ENCODE results near the gene GPSM1. TPM values are rescaled to one million over a fixed set of nuclear protein-coding genes. Genes with fewer than 3 reads are reported as not detected.

Gene GPSM1
- polyA plus RNA-seq, 1 of the 3 experiments (the other 2 are of a cell fraction) = 26.7 TPM

DNA sequence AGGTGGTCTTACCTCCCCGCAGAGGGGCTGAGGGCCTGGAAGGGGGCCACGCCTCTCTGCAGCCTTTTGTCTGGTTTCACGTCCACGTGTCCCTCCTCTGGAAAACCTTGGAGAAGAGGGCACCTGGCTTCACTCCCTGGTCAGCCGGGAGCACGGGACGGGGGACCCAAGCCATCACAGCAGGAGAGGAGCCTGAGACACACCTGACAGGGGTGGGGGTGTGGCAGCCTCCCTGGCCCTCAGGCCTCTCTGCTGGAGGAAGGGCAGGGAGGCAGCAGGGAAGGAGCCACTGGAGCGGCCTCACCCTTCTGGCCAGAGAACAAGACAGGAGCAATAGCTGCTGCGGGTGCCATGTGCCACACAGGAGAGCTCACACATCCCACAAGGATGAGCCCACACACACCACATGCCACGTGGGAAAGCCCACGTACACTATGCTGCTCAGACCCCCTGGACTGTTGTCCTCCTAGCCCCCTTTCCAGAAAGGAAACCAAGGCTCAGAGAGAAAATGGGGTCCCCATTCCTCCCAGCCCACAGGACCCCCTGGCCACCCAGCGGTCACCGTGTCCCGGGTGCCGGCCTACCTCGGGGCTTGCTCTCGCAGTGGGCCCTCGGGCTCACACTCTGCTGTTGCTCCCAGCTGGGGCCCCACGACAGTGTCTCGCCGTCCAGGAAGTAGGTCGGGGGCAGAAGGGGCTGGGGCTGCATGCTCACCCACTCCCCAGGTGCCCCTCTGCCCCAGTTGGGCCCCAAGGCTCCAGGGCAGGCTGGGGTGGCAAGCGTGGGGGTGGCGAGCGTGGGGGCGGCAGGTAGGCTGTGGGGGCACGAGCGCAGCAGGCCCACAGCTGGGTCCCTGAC, 41.6 kb upstream of the GPSM1 start:
- 49% methylated on average over 19 of the region's 28 CpGs for WGBS (ENCODE audit: low lambda C conversion rate)
- no peaks in the 10 kb centered on the region for H3K9me3 ChIP-seq
- ChIA-PET CTCF (interaction anchor here (0.7 to 4.4 kb wide), 9 partner anchors 9 to 153 kb away, joined by 3 to 51 read pairs (median 8); no protein-coding TSS in a partner anchor), POLR2A (no interaction called here)
- no peak overlapping the region for H3K4me3 ChIP-seq (ENCODE audit: low read depth in 2 of 2, low read length in 1 of 2)
- no peak overlapping the region for H3K4me2 ChIP-seq
- H3K9me2 ChIP-seq = no peaks in the 10 kb centered on the region
- H3K27ac ChIP-seq (ENCODE audit: low read depth in 2 of 2, low read length in 1 of 2) = no peak overlapping the region
- H3K79me2 ChIP-seq (ENCODE audit: insufficient read depth) = no peaks in the 10 kb centered on the region
- H3K36me3 ChIP-seq (replicated peaks in 1 of 2; ENCODE audit: control insufficient read depth in 1 of 2, insufficient read depth in 2 of 2, low read length in 1 of 2) = no peaks in the 10 kb centered on the region
- H4K20me1 ChIP-seq (ENCODE audit: insufficient read depth) = no peaks in the 10 kb centered on the region
- H3K27me3 ChIP-seq (ENCODE audit: insufficient read depth) = peaks cover 42% of the 10 kb centered on the region
- no peak for DNase-seq
- TF ChIP-seq, protein P1, sequence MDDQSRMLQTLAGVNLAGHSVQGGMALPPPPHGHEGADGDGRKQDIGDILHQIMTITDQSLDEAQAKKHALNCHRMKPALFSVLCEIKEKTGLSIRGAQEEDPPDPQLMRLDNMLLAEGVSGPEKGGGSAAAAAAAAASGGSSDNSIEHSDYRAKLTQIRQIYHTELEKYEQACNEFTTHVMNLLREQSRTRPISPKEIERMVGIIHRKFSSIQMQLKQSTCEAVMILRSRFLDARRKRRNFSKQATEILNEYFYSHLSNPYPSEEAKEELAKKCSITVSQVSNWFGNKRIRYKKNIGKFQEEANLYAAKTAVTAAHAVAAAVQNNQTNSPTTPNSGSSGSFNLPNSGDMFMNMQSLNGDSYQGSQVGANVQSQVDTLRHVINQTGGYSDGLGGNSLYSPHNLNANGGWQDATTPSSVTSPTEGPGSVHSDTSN (IDR thresholded peaks at IDR 0.05) = no peak
- TF ChIP-seq, protein P2, sequence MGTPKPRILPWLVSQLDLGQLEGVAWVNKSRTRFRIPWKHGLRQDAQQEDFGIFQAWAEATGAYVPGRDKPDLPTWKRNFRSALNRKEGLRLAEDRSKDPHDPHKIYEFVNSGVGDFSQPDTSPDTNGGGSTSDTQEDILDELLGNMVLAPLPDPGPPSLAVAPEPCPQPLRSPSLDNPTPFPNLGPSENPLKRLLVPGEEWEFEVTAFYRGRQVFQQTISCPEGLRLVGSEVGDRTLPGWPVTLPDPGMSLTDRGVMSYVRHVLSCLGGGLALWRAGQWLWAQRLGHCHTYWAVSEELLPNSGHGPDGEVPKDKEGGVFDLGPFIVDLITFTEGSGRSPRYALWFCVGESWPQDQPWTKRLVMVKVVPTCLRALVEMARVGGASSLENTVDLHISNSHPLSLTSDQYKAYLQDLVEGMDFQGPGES (IDR thresholded peaks at IDR 0.05; ENCODE audit: low read depth, low read length) = no peak
- TF ChIP-seq, protein P3, sequence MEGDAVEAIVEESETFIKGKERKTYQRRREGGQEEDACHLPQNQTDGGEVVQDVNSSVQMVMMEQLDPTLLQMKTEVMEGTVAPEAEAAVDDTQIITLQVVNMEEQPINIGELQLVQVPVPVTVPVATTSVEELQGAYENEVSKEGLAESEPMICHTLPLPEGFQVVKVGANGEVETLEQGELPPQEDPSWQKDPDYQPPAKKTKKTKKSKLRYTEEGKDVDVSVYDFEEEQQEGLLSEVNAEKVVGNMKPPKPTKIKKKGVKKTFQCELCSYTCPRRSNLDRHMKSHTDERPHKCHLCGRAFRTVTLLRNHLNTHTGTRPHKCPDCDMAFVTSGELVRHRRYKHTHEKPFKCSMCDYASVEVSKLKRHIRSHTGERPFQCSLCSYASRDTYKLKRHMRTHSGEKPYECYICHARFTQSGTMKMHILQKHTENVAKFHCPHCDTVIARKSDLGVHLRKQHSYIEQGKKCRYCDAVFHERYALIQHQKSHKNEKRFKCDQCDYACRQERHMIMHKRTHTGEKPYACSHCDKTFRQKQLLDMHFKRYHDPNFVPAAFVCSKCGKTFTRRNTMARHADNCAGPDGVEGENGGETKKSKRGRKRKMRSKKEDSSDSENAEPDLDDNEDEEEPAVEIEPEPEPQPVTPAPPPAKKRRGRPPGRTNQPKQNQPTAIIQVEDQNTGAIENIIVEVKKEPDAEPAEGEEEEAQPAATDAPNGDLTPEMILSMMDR (IDR thresholded peaks at IDR 0.05) = no peak
- TF ChIP-seq MEF2A (IDR thresholded peaks at IDR 0.05; ENCODE audit: borderline replicate concordance, low read depth) = no peak
- no peak for TF ChIP-seq GABPA (IDR thresholded peaks at IDR 0.05; ENCODE audit: low read depth)
- TF ChIP-seq MXI1 (IDR thresholded peaks at IDR 0.05; ENCODE audit: low read depth, low read length) = no peak
- TF ChIP-seq POLR2AphosphoS5 (IDR thresholded peaks at IDR 0.05; ENCODE audit: low read depth, low read length) = no peak
- no peak for TF ChIP-seq FOSL2 (IDR thresholded peaks at IDR 0.05; ENCODE audit: borderline replicate concordance, low read depth)
- TF ChIP-seq, protein P4, sequence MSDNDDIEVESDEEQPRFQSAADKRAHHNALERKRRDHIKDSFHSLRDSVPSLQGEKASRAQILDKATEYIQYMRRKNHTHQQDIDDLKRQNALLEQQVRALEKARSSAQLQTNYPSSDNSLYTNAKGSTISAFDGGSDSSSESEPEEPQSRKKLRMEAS (IDR thresholded peaks at IDR 0.05; ENCODE audit: low read depth) = no peak
- TF ChIP-seq RFX5 (IDR thresholded peaks at IDR 0.05; ENCODE audit: low read length) = no peak
- no peak for TF ChIP-seq RCOR1 (IDR thresholded peaks at IDR 0.05; ENCODE audit: low read length)
- TF ChIP-seq EP300 (IDR thresholded peaks at IDR 0.05; ENCODE audit: borderline replicate concordance in 1 of 2, low read depth in 1 of 2, low read length in 1 of 2) = no peak
- no peak for TF ChIP-seq RXRA (IDR thresholded peaks at IDR 0.05; ENCODE audit: borderline replicate concordance, low read depth)
- TF ChIP-seq FOXM1 (IDR thresholded peaks at IDR 0.05; ENCODE audit: low read depth) = no peak
- TF ChIP-seq GATA2 (CRISPR knock-in tag; IDR thresholded peaks at IDR 0.05) = no peak
- no peak for TF ChIP-seq EZH2phosphoT487 (IDR thresholded peaks at IDR 0.05; ENCODE audit: borderline replicate concordance, low read depth)
- TF ChIP-seq SMC3 (IDR thresholded peaks at IDR 0.05; ENCODE audit: low read depth, low read length) = no peak
- TF ChIP-seq TEAD4 (IDR thresholded peaks at IDR 0.05; ENCODE audit: borderline replicate concordance, insufficient read depth) = no peak
- TF ChIP-seq RAD21 (IDR thresholded peaks at IDR 0.05; ENCODE audit: low read length) = no peak
- H3K9ac ChIP-seq = no peak overlapping the region
- H3K4me1 ChIP-seq (ENCODE audit: control insufficient read depth in 1 of 2, insufficient read depth in 2 of 2, low read depth in 1 of 2, low read length in 1 of 2) = peaks cover 0 to 19% of the 10 kb centered on the region in 2 experiments; a peak in 2 of 4 replicates
- no peaks in the 10 kb centered on the region for H3F3A ChIP-seq (replicated peaks; ENCODE audit: insufficient read depth)
- no peak overlapping the region for H2AFZ ChIP-seq (ENCODE audit: low read depth)

Data from SK-N-SH (cell line).